Activated T-cell treated with anti-CD3 and anti-CD28 coated beads, Interleukin-2, amount 50 U/mL, for 72 hours (primary cell): ENCODE data around the gene GNE. TPM values are rescaled to one million over a fixed set of nuclear protein-coding genes. Genes with fewer than 3 reads are reported as not detected.
"Not testable (repeated sequence)": the region's sequence is repeated elsewhere in the genome, so short reads cannot be mapped to it uniquely, and the experiment has no call there.

Experiments
- ATAC-seq, 2 donors: fragments of 150-1000 bp; cut with Tn5 transposase; replicated peaks in 1 of 2; 2 replicates each; pipeline ENCODE4 v1.10.0; 2021; ENCODE audit warnings: moderate library complexity in 2 of 2, mild to moderate bottlenecking in 1 of 2
- DNase-seq, 2 donors: peaks; one replicate each; pipeline ENCODE4 v3.0.0; 2021 to 2022; ENCODE audit warnings: mixed read lengths in 1 of 2
- H3K27ac Mint-ChIP-seq: one replicate; pipeline ENCODE4 v1.8.0; 2022; ENCODE audit warnings: mild to moderate bottlenecking, moderate library complexity, mixed read lengths
- H3K27me3 Mint-ChIP-seq: one replicate; pipeline ENCODE4 v1.8.0; 2022; ENCODE audit warnings: low read depth, mixed read lengths
- H3K36me3 Mint-ChIP-seq, 2 donors: one replicate each; pipeline ENCODE4 v1.8.0; 2022; ENCODE audit warnings: mixed read lengths in 2 of 2, mild to moderate bottlenecking in 1 of 2; ENCODE audit not compliant: insufficient read depth in 2 of 2
- H3K4me1 Mint-ChIP-seq: one replicate; pipeline ENCODE4 v1.8.0; 2022; ENCODE audit warnings: low read depth, mixed read lengths
- H3K4me3 Mint-ChIP-seq, 2 donors: one replicate each; pipeline ENCODE4 v1.8.0; 2022; ENCODE audit warnings: mild to moderate bottlenecking in 2 of 2, mixed read lengths in 2 of 2, moderate library complexity in 2 of 2
- H3K9me3 Mint-ChIP-seq, 2 donors: one replicate each; pipeline ENCODE4 v1.8.0; 2022; ENCODE audit warnings: mixed read lengths in 2 of 2
- total RNA-seq, 2 donors: library from RNA; stranded (reverse); gene quantifications; one replicate each; pipeline ENCODE4 v1.2.3, GENCODE V29; 2022

Gene GNE
- total RNA-seq, 2 donors from 2014 or later = 19.1 to 19.5 TPM

GRCh38 chr9:36286388-36286787 is 28.1 kb upstream of the GNE start:
- ATAC-seq = no peak
- Mint-ChIP-seq H3K27ac (no peak overlapping the region), H3K36me3 (no peaks in the 10 kb centered on the region), H3K4me3 (no peak overlapping the region), H3K27me3 (no peaks in the 10 kb centered on the region), H3K4me1 (no peaks in the 10 kb centered on the region), H3K9me3 (no peaks in the 10 kb centered on the region)
- DNase-seq = no peak

- Mint-ChIP-seq H3K9me3 (no peaks in the 10 kb centered on the region), H3K4me3 (no peak overlapping the region), H3K27me3 (no peaks in the 10 kb centered on the region), H3K36me3 (no peaks in the 10 kb centered on the region), H3K27ac (no peak overlapping the region), H3K4me1 (no peaks in the 10 kb centered on the region)
- DNase-seq = no peak
- no peak for ATAC-seq
These were observed 26.0 kb upstream of the GNE start for GRCh38 chr9:36284226-36284625.

- no peak overlapping the region for H3K4me3 Mint-ChIP-seq
- ATAC-seq (no peak), DNase-seq (no peak)
- no peaks in the 10 kb centered on the region for H3K4me1 Mint-ChIP-seq
- no peaks in the 10 kb centered on the region for H3K9me3 Mint-ChIP-seq
- H3K27me3 Mint-ChIP-seq = no peaks in the 10 kb centered on the region
- no peak overlapping the region for H3K27ac Mint-ChIP-seq
- no peaks in the 10 kb centered on the region for H3K36me3 Mint-ChIP-seq
These were observed 24.0 kb upstream of the GNE start for GRCh38 chr9:36282275-36282674.

GRCh38 chr9:36280989-36281388 is 22.7 kb upstream of the GNE start:
- no peak overlapping the region for H3K27ac Mint-ChIP-seq
- no peak overlapping the region for H3K4me3 Mint-ChIP-seq
- DNase-seq (no peak), ATAC-seq (no peak)
- H3K9me3 Mint-ChIP-seq = no peaks in the 10 kb centered on the region
- H3K36me3 Mint-ChIP-seq = no peaks in the 10 kb centered on the region
- no peaks in the 10 kb centered on the region for H3K4me1 Mint-ChIP-seq
- no peaks in the 10 kb centered on the region for H3K27me3 Mint-ChIP-seq

GRCh38 chr9:36278243-36278642 is 20.0 kb upstream of the GNE start:
- H3K4me1 Mint-ChIP-seq = no peaks in the 10 kb centered on the region
- no peak overlapping the region for H3K4me3 Mint-ChIP-seq
- H3K9me3 Mint-ChIP-seq = no peaks in the 10 kb centered on the region
- ATAC-seq (no peak), DNase-seq (no peak)
- H3K36me3 Mint-ChIP-seq = no peaks in the 10 kb centered on the region
- H3K27ac Mint-ChIP-seq = no peak overlapping the region
- H3K27me3 Mint-ChIP-seq = no peaks in the 10 kb centered on the region

- Mint-ChIP-seq H3K36me3 (no peaks in the 10 kb centered on the region), H3K9me3 (no peaks in the 10 kb centered on the region), H3K4me3 (no peak overlapping the region), H3K27ac (no peak overlapping the region), H3K4me1 (no peaks in the 10 kb centered on the region), H3K27me3 (no peaks in the 10 kb centered on the region)
- no peak for DNase-seq
- ATAC-seq = no peak
These were observed 18.5 kb upstream of the GNE start for GRCh38 chr9:36276781-36277181.

GRCh38 chr9:36276254-36276653 is 18.0 kb upstream of the GNE start:
- no peaks in the 10 kb centered on the region for H3K36me3 Mint-ChIP-seq
- H3K4me1 Mint-ChIP-seq = no peaks in the 10 kb centered on the region
- H3K4me3 Mint-ChIP-seq = no peak overlapping the region
- H3K9me3 Mint-ChIP-seq = no peaks in the 10 kb centered on the region
- ATAC-seq = no peak
- DNase-seq = no peak
- H3K27ac Mint-ChIP-seq = no peak overlapping the region
- no peaks in the 10 kb centered on the region for H3K27me3 Mint-ChIP-seq

- Mint-ChIP-seq H3K4me3 (no peak overlapping the region), H3K27me3 (no peaks in the 10 kb centered on the region), H3K27ac (no peak overlapping the region), H3K4me1 (no peaks in the 10 kb centered on the region), H3K36me3 (no peaks in the 10 kb centered on the region), H3K9me3 (no peaks in the 10 kb centered on the region)
- no peak for DNase-seq
- no peak for ATAC-seq
These were observed 16.8 kb upstream of the GNE start for GRCh38 chr9:36275060-36275459.

GRCh38 chr9:36273354-36273753 is 15.1 kb upstream of the GNE start:
- not testable (repeated sequence) for H3K27ac Mint-ChIP-seq, H3K9me3 Mint-ChIP-seq, ATAC-seq, H3K4me3 Mint-ChIP-seq, H3K36me3 Mint-ChIP-seq, H3K4me1 Mint-ChIP-seq, DNase-seq, H3K27me3 Mint-ChIP-seq

- H3K4me3 Mint-ChIP-seq = no peak overlapping the region
- ATAC-seq (no peak), DNase-seq (no peak)
- no peak overlapping the region for H3K27ac Mint-ChIP-seq
- H3K9me3 Mint-ChIP-seq = no peaks in the 10 kb centered on the region
- no peaks in the 10 kb centered on the region for H3K4me1 Mint-ChIP-seq
- no peaks in the 10 kb centered on the region for H3K27me3 Mint-ChIP-seq
- no peaks in the 10 kb centered on the region for H3K36me3 Mint-ChIP-seq
These were observed 9.8 kb upstream of the GNE start for GRCh38 chr9:36268007-36268427.

- Mint-ChIP-seq H3K27me3 (no peaks in the 10 kb centered on the region), H3K36me3 (no peaks in the 10 kb centered on the region), H3K27ac (no peak overlapping the region), H3K9me3 (no peaks in the 10 kb centered on the region), H3K4me3 (no peak overlapping the region), H3K4me1 (no peaks in the 10 kb centered on the region)
- ATAC-seq = no peak
- DNase-seq = no peak
These were observed 6.6 kb upstream of the GNE start for GRCh38 chr9:36264896-36265295.

- Mint-ChIP-seq H3K4me1 (peaks cover 2% of the 10 kb centered on the region), H3K4me3 (no peak overlapping the region), H3K27ac (no peak overlapping the region), H3K36me3 (peaks cover 0 to under 1% of the 10 kb centered on the region in 2 donors), H3K27me3 (no peaks in the 10 kb centered on the region), H3K9me3 (no peaks in the 10 kb centered on the region)
- ATAC-seq = no peak
- DNase-seq = no peak
These were observed 5.4 kb upstream of the GNE start for GRCh38 chr9:36263683-36264082.

- peaks cover 0 to 3% of the 10 kb centered on the region in 2 donors for H3K36me3 Mint-ChIP-seq
- H3K9me3 Mint-ChIP-seq = no peaks in the 10 kb centered on the region
- H3K4me1 Mint-ChIP-seq = peaks cover 16% of the 10 kb centered on the region
- H3K27me3 Mint-ChIP-seq = no peaks in the 10 kb centered on the region
- DNase-seq = no peak
- H3K4me3 Mint-ChIP-seq = peak overlapping the region; percentile 90 to 92
- ATAC-seq = no peak
- peak overlapping the region; percentile 71 for H3K27ac Mint-ChIP-seq
These were observed 817 bp upstream of the GNE start for GRCh38 chr9:36258996-36259533.

- H3K4me3 Mint-ChIP-seq = no peak overlapping the region
- no peaks in the 10 kb centered on the region for H3K27me3 Mint-ChIP-seq
- ATAC-seq = no peak
- no peak overlapping the region for H3K27ac Mint-ChIP-seq
- peaks cover 8% of the 10 kb centered on the region for H3K4me1 Mint-ChIP-seq
- H3K36me3 Mint-ChIP-seq = peaks cover 0 to 3% of the 10 kb centered on the region in 2 donors
- DNase-seq = no peak
- H3K9me3 Mint-ChIP-seq = no peaks in the 10 kb centered on the region
These were observed 6.8 kb downstream of the GNE start for GRCh38 chr9:36251428-36251827.
